ENCODE data around the gene NLRP2B.
"Not testable (repeated sequence)": the region's sequence is repeated elsewhere in the genome, so short reads cannot be mapped to it uniquely, and the experiment has no call there.

DNA sequence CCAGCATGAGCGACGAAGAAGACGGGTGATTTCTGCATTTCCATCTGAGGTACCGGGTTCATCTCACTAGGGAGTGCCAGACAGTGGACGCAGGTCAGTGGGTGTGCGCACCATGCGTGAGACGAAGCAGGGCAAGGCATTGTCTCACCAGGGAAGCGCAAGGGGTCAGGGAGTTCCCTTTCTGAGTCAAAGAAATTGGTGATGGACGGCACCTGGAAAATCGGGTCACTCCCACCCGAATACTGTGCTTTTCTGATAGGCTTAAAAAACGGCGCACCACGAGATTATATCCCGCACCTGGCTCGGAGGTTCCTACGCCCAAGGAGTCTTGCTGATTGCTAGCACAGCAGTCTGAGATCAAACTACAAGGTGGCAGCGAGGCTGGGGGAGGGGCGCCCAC is 50.6 kb downstream of the NLRP2B start:
- TF ChIP-seq, protein P1, sequence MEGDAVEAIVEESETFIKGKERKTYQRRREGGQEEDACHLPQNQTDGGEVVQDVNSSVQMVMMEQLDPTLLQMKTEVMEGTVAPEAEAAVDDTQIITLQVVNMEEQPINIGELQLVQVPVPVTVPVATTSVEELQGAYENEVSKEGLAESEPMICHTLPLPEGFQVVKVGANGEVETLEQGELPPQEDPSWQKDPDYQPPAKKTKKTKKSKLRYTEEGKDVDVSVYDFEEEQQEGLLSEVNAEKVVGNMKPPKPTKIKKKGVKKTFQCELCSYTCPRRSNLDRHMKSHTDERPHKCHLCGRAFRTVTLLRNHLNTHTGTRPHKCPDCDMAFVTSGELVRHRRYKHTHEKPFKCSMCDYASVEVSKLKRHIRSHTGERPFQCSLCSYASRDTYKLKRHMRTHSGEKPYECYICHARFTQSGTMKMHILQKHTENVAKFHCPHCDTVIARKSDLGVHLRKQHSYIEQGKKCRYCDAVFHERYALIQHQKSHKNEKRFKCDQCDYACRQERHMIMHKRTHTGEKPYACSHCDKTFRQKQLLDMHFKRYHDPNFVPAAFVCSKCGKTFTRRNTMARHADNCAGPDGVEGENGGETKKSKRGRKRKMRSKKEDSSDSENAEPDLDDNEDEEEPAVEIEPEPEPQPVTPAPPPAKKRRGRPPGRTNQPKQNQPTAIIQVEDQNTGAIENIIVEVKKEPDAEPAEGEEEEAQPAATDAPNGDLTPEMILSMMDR (IDR thresholded peaks at IDR 0.05; ENCODE audit: insufficient read depth, low read length, poor library complexity, severe bottlenecking), result not testable (repeated sequence)
- TF ChIP-seq EZH2phosphoT487 (conservative IDR thresholded peaks at IDR 0.05; ENCODE audit: low read length), result not testable (repeated sequence)
